ENCODE data around the gene KRT10.

The KRT10 gene

DNA sequence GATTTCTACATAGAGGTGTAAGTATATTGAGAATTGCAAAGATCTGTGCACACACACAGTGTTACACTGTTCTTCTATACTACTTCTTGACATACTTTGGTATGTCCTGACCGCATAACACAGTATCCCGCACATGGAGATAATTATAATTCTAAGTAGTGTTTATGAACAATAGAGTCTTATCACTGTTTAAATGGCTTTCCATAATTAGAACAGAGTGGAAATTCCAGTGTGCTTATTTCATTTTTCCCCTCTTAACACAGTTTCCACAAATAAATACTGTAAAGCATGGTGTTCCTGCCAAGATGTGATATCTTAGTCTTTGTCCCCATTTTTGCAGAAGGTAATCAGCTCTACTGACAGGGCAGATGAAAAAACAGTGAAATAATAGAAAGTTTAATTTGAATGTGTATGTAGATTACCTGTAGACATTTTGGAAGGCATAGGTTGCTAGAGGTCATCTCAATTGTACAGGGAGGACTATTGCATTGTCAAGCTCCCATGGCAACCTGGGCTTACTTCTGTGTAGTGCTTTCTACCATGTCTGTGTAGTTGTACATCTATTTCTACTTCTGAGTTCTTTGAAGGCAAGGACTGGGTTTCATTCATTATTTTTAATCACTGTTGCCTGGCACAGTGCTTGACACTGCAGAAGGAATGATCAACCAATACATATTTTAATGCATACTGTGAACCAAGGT, 12.5 kb downstream of the KRT10 start:
- no peak overlapping the region for H3K4me3 ChIP-seq (ENCODE audit: low read depth, low read length)
- TF ChIP-seq, protein P1, sequence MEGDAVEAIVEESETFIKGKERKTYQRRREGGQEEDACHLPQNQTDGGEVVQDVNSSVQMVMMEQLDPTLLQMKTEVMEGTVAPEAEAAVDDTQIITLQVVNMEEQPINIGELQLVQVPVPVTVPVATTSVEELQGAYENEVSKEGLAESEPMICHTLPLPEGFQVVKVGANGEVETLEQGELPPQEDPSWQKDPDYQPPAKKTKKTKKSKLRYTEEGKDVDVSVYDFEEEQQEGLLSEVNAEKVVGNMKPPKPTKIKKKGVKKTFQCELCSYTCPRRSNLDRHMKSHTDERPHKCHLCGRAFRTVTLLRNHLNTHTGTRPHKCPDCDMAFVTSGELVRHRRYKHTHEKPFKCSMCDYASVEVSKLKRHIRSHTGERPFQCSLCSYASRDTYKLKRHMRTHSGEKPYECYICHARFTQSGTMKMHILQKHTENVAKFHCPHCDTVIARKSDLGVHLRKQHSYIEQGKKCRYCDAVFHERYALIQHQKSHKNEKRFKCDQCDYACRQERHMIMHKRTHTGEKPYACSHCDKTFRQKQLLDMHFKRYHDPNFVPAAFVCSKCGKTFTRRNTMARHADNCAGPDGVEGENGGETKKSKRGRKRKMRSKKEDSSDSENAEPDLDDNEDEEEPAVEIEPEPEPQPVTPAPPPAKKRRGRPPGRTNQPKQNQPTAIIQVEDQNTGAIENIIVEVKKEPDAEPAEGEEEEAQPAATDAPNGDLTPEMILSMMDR (IDR thresholded peaks at IDR 0.05; ENCODE audit: borderline replicate concordance, insufficient read depth, low read depth, low read length) = no peak

DNA sequence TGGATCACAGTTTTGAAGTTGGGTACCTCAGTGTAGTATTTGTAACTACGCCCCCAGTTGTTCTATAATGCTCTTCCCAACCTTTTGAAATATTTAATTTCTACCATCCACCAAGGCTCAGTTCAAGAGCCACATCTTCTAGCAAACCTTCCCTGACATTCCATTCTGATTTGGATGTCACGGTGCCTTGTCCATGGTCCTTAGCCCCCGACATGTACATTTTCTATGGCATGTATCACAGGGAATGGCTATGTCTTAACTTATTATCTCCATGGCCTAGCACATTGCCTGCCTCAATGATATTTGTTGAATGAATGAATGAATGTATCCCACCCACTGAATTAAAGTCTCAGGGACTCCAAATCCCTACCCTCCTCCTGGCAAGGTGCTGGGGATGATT, 16.3 kb downstream of the KRT10 start:
- TF ChIP-seq, protein P1 (IDR thresholded peaks at IDR 0.05; ENCODE audit: borderline replicate concordance, insufficient read depth, low read depth, low read length) = no peak
- H3K4me3 ChIP-seq (ENCODE audit: low read depth, low read length) = no peak overlapping the region

DNA sequence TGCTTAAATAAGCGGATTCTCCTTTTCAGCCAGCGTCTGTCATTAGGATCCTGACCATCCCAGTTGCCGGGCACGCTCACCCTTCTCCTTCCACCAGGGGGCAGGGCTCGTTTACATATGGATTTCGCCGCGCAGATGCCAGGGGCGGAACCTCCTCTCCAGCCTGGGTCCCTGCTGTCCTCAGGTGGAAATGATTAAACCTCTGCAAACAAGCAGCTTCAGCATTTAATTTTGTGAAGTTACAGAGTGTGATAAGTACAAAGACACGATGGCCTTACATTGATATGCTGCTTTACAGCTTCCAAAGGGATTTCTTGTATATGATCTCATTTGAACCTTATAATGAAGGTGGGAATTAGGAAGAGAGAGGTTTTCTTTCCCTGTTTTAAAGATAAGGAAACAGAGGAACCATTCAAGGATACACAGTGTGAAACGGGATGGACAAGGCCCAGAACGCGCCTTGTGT, 18.8 kb downstream of the KRT10 start:
- TF ChIP-seq, protein P1 (IDR thresholded peaks at IDR 0.05; ENCODE audit: borderline replicate concordance, insufficient read depth, low read depth, low read length) = peak; percentile 79
- H3K4me3 ChIP-seq (ENCODE audit: low read depth, low read length) = no peak overlapping the region

DNA sequence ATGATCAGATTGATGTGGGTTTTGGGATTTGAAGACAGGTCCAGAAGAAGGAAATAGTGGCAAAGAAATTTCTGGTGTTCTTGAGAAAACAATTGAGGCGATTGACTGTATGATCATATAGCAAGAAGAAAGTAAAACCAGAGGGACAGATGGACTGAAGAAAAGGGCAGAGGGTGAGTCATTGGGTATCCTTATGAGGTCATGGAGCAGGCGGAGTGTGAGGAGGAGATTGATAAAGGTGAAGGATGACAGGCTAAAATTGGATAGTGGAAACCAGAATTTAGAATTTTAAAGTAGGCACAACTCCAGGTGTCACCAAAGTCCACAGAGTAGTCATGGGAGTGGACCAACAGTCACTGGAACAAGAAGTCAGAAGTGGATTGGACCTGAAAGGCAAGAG, 21.3 kb downstream of the KRT10 start:
- TF ChIP-seq, protein P1 (IDR thresholded peaks at IDR 0.05; ENCODE audit: borderline replicate concordance, insufficient read depth, low read depth, low read length) = no peak
- no peak overlapping the region for H3K4me3 ChIP-seq (ENCODE audit: low read depth, low read length)

DNA sequence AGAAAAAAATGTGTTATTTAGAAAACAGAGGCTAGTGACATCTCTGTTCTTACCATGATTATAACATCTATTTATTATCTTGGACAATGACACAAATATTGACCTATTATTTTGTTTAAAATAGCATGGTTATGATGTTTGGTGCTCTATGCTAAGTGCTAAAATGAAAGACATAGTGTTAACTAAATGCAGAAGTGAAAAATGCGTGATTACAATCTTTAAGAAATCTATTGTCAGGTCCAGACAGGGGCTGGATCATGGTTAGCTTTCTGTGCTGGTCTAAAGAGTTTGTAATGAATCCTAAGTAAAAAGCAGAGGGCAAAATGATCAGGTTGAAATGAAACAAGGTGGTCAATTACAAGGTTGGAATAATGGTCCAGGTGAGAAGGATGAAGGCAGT, 22.0 kb downstream of the KRT10 start:
- TF ChIP-seq, protein P1 (IDR thresholded peaks at IDR 0.05; ENCODE audit: borderline replicate concordance, insufficient read depth, low read depth, low read length) = no peak
- no peak overlapping the region for H3K4me3 ChIP-seq (ENCODE audit: low read depth, low read length)

DNA sequence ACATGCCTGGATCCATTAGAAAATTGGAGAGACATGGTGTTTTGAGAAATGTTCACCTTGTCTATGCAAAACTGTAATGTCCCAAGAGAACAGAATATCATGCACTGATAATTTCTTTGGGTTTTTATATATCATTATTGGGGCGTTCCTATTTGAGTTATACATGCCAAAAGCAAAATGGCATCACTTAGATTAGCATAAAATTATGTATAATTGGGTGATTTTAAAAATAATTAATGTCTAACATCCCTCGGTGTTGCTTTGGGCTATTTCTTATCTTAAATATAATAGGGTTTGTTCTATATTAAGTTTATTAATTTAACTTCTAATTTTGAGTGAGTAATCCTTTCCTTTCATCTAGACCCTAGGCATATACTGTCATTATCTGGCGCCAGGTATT, 22.6 kb downstream of the KRT10 start, which contains the start of gene KRT28:
Gene KRT28, minus strand, starts transcription at position 101 of the 400 bp plus-strand sequence. Its CDS starts 66 bp downstream, at position 35.
- H3K4me3 ChIP-seq (ENCODE audit: low read depth, low read length) = no peak within 1 kb of the TSS
- TF ChIP-seq, protein P1 (IDR thresholded peaks at IDR 0.05; ENCODE audit: borderline replicate concordance, insufficient read depth, low read depth, low read length) = no peak

DNA sequence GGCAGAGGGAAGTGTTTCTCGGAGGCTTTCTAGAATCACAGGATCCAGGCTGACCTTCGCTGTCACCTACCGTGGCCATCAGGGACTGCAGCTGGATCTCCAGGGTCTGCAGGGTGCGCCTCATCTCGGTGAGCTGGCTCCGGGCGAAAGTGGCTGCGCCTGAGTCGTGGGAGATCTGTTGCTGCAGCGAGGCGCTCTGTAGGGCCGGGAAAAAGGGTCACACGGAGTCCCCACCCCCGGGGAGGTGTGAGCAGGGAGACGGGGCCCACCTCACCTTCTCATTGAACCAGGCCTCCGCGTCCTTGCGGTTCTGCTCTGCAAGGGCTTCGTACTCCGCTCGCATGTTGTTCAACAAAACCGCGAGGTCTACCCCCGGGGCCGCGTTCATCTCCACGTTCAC, 25.6 kb downstream of the KRT10 start:
- TF ChIP-seq, protein P1 (IDR thresholded peaks at IDR 0.05; ENCODE audit: borderline replicate concordance, insufficient read depth, low read depth, low read length) = no peak
- no peak overlapping the region for H3K4me3 ChIP-seq (ENCODE audit: low read depth, low read length)

All from GM12875 (cell line).